Renal cortical epithelial cell (primary cell): ENCODE results near the gene TMEM202. TPM values are rescaled to one million over a fixed set of nuclear protein-coding genes. Genes with fewer than 3 reads are reported as not detected.
"Not testable (repeated sequence)": the region's sequence is repeated elsewhere in the genome, so short reads cannot be mapped to it uniquely, and the experiment has no call there.

Experiments
- DNase-seq: peaks from one replicate; pipeline ENCODE4 v3.0.0-alpha.2; 2011; ENCODE audit warnings: low read depth
- total RNA-seq: library from RNA; depleted of rRNA; stranded (reverse); fragments of >200 nt; gene quantifications from 2 replicates; pipeline ENCODE4 v1.2.3, GENCODE V29; 2014

The TMEM202 gene, protein sequence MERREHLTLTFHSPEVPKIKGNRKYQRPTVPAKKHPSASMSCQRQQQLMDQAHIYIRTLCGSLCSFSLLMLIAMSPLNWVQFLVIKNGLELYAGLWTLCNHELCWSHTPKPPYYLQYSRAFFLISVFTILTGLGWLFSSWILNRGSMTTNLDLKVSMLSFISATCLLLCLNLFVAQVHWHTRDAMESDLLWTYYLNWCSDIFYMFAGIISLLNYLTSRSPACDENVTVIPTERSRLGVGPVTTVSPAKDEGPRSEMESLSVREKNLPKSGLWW
- total RNA-seq: not detected in 2 replicates

- no peak for DNase-seq
Measured at GRCh38 chr15:72397796-72398588, at the start of gene TMEM202. Gene TMEM202, plus strand, starts transcription at chr15:72398305. Its CDS starts 22 bp downstream, at chr15:72398327.

GRCh38 chr15:72353266-72353665, 44.8 kb upstream of the TMEM202 start:
- no peak for DNase-seq

DNA sequence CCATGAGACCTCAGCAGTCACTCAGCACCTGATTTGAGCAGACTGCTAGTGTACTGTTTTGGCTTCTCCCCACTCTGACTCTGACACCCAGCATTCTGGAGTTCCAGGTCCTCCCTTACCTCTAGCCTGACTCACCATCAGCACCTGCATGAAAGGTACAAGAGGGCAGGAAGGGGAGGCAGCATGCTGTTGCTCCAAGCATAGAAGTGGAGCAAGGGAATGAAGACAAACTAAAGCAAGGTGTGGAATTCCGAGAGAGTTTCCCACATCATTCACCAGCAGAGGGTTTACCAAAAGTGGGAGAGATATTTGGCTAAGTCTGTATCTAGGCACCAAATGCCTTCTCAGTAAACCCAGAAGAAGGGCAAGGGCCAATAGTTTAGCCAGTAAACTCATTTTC, 43.6 kb upstream of the TMEM202 start:
- DNase-seq: no peak

GRCh38 chr15:72358121-72358520, 40.0 kb upstream of the TMEM202 start:
- DNase-seq: no peak

DNA sequence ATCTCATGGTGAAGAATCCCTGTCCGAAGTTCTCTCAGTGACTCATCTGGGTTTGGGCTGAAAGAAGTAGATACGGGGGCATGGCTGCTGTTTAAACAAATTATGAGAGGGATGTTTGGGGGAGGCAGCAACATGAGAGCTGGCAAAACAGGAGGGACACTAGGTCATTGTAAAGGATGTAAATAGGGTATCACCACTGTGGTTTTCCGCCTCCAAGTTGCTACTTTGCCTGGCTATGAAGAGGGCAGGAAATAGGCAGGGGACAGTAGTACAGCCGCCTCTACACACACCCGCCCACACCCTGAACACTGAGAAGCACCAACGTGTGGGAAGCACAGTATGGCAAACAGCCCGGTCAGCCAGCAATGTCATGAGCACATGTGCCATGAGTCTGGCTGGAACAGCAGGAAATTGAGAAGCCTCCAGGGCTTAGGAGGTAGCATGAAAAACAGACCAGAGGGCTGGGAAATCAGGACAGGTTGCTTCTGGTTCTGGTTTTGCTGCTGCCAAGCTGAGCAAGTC, 39.4 kb upstream of the TMEM202 start:
- DNase-seq: peak; percentile 85

- no peak for DNase-seq
Measured at GRCh38 chr15:72361176-72361575, 36.9 kb upstream of the TMEM202 start.

DNA sequence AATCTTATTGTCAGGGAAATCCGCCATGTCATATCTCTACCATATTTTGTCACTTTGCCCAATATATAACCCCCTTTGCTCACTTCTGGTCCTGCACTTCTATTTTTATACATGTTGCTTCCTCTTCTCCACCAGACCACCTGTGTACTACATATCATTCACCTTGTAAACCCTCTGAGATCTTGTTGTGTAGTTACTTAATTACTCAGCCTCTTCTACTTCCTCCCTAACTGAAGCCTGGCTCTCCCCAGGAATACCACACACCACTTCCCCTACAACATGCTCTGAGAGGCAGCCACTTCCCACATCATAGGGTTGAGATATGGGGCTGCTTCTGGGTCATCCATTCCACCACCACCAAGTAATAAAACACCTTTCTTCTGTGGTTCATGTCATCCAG, 32.3 kb upstream of the TMEM202 start:
- no peak for DNase-seq

DNA sequence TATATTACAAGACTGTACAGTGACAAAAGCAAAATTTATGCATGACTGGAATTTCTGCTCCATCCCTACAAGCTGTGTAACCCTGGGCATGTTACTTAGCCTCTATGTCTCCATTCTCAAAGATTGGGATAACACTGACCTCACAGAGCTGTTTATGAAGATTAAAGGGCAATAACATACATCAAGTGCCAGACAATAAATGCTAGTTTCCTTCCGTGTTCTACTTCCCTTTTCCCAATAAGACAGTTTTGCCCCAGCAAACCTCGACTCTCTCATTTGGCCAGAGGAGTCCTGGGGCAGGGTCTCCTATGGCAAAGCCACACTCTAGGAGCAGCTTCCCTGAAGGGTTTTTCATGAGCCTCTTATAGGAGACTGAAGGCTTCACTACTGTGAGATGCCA, 29.8 kb upstream of the TMEM202 start:
- no peak for DNase-seq

GRCh38 chr15:72368899-72369298, 29.2 kb upstream of the TMEM202 start:
- no peak for DNase-seq

- peak; percentile 86 for DNase-seq
Measured at GRCh38 chr15:72369964-72370363, 28.1 kb upstream of the TMEM202 start.

- DNase-seq: no peak
Measured at GRCh38 chr15:72372361-72372760, 25.7 kb upstream of the TMEM202 start.

DNA sequence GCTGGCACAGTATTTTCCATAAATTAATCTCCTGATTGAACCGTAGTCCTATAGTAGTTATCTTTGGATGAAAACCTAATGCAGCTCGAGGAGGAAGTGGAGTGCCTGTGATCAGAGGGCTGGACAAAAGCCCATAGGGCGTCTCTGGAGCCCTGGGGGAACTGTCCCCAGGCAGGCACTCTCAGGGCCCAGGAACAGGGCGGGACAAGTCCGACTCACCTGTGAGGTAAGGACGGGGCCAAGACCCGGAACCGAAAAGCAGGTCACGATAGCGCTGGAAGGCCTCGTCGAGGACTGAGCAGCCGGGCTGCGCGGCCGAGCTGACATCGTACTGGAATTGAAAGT, 22.6 kb upstream of the TMEM202 start:
- DNase-seq: peak; percentile 31

GRCh38 chr15:72375846-72376581, 22.1 kb upstream of the TMEM202 start, which contains the start of gene HEXA:
Gene HEXA, minus strand, starts transcription at chr15:72376014. Its CDS starts 42 bp downstream, at chr15:72375972.
- DNase-seq: peak; percentile 74

DNA sequence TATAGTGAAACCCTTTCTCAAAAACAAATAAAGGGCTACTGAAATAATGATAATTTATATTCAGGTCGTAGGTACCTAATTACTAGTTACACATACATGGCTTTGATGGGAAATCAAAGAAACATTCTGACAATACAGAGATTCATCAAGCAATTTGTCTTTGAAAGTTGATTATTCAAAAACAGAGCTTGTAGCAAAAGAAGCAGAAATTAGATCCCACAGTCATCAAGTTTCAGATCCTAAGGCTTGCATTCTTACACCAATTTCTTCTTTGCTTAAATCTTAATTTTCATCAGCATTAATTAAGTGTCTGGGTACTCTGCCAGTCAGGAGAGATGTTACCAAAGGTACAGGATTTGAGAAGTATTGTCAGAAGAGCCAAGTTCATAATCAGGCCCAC, 20.8 kb upstream of the TMEM202 start:
- DNase-seq: no peak

DNA sequence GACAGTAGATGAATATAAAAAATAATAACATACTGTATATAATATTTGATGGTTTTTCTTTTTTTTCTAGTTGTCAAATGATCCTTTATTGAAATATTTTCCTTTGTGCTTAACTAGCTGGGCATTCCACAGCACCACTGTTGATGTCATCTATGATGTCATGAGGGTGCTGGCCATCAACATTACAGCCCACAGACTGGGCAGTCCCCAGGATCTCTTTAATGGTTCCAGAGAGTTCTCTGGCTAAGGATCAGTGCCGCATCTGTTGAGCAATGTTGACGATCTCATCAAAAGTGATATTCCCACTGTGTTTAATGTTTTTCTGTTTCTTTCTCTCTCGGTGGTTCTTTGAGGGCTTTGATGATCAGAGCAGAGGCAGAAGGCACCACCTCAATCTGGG, 19.0 kb upstream of the TMEM202 start:
- not testable (repeated sequence) for DNase-seq

- no peak for DNase-seq
Measured at GRCh38 chr15:72379856-72380430, 18.2 kb upstream of the TMEM202 start.

- DNase-seq: no peak
Measured at GRCh38 chr15:72380743-72381142, 17.4 kb upstream of the TMEM202 start.

DNA sequence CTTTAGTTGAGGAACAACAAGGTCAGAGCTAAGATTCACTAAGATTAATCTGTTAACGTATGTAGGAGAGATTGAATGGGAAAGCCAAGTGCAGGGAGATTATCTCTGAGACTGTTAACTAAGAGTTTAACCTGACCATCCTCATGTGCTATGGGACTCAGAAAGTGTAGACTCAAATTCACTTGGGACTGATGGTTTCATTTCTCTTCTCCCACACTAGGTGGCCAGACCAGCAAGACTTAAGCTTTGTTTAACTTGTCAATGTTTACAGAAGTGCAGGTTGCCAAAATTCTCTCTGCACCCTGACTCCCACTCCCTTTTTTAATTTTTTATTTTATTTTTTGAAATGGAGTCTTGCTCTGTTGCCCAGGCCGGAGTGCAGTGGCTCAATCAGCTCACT, 16.0 kb upstream of the TMEM202 start:
- no peak for DNase-seq

DNA sequence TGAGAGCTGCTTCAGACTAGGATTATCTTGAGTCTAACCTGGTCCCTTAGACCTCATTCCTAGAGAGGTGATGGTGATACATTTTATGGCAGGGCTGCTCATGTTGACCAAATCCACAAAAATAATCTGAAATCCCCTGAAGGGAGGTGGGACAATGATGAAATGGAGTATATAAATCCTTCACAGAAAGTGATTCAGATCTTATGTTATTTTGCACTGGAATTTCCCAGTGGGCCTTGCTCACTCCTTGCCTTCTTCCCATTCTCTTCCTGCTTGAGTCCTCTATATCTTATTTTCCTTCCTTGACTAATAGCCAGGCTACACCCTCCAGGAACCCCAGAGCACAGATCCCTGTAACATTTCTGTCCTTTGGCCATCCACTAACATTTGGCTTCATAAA, 10.4 kb upstream of the TMEM202 start:
- DNase-seq: peak; percentile 21

GRCh38 chr15:72389231-72389630, 8.9 kb upstream of the TMEM202 start:
- DNase-seq: peak; percentile 78

DNA sequence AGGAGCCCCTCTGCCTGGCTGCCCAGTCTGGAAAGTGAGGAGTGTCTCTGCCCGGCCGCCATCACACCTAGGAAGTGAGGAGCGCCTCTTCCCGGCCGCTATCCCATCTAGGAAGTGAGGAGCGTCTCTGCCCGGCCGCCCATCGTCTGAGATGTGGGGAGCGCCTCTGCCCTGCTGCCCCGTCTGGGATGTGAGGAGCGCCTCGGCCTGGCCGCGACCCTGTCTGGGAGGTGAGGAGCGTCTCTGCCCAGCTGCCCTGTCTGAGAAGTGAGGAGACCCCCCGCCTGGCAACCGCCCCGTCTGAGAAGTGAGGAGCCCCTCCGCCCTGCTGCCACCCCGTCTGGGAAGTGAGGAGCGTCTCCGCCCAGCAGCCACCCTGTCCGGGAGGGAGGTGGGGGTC, 1.8 kb upstream of the TMEM202 start:
- DNase-seq: not testable (repeated sequence)

- no peak for DNase-seq
Measured at GRCh38 chr15:72398648-72399047, 543 bp downstream of the TMEM202 start.
